Measurements from ENCODE around the gene TNK1.

TNK1 gene

DNA sequence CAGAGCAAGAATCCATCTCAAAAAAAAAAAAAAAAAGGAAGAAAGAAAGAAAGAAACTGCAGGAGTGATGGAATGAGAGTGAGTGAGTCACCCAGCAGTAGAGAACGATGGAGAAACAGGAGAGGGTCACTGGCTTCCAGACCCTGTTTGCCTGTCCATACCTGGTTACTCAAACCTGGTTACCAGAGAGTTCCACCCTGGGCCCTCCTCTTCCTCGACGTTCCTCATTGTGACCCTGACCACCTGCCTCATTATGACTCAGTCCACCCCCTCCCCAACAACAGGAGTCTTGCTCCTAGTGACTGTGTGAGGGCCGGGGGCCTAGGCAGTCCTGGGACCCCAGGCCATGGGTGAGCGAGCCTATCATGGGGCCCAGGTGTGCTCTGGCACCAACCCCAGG lies 47.7 kb downstream of the TNK1 start, which contains the start of gene SPEM3:
Gene SPEM3, plus strand, starts transcription at position 301 of the 400 bp plus-strand sequence. Its CDS starts 46 bp downstream, at position 347.
- no peaks in the 10 kb centered on the region for H3K36me3 ChIP-seq (ENCODE audit: insufficient read depth, low read length)
- H3K9me3 ChIP-seq (ENCODE audit: low read length), result no peaks in the 10 kb centered on the region
- no peaks in the 10 kb centered on the region for H3K4me1 ChIP-seq (ENCODE audit: insufficient read depth, low read length)
- H3K9ac ChIP-seq (ENCODE audit: low read length), result no peak within 1 kb of the TSS
- H3K27me3 ChIP-seq (ENCODE audit: control insufficient read depth in 1 of 2, insufficient read depth in 2 of 2, low read length in 2 of 2), result peaks cover 0 to 7% of the 10 kb centered on the region in 2 donors
- H3K27ac ChIP-seq (ENCODE audit: low read depth, low read length), result no peak within 1 kb of the TSS
- H3K4me3 ChIP-seq (ENCODE audit: low read depth in 1 of 2, low read length in 2 of 2), result no peak within 1 kb of the TSS

DNA sequence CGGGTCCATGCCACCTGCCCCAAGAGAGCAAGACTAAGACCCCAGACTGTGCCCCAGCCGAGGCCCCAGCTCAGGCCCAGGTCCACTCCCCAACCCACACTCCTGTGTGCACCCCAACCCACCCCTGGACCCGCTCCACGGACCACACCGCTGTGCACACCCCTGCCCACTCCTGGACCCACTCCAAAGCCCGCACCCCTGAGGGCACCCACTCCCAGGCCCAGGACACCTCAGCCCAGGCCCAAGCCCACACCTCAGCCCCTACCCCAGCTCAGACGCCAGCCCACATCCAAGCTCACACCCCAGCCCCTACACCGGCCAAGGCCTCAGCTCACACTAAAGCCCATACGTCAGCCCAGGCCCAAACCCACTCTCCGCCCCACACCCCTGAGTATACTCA lies 48.8 kb downstream of the TNK1 start:
- Histone ChIP-seq H3K4me1 (ENCODE audit: insufficient read depth, low read length) (no peaks in the 10 kb centered on the region), H3K9me3 (ENCODE audit: low read length) (no peaks in the 10 kb centered on the region), H3K4me3 (ENCODE audit: low read depth in 1 of 2, low read length in 2 of 2) (no peak overlapping the region), H3K9ac (ENCODE audit: low read length) (no peak overlapping the region), H3K36me3 (ENCODE audit: insufficient read depth, low read length) (no peaks in the 10 kb centered on the region), H3K27me3 (ENCODE audit: control insufficient read depth in 1 of 2, insufficient read depth in 2 of 2, low read length in 2 of 2) (peaks cover 0 to 19% of the 10 kb centered on the region in 2 donors), H3K27ac (ENCODE audit: low read depth, low read length) (no peak overlapping the region)

DNA sequence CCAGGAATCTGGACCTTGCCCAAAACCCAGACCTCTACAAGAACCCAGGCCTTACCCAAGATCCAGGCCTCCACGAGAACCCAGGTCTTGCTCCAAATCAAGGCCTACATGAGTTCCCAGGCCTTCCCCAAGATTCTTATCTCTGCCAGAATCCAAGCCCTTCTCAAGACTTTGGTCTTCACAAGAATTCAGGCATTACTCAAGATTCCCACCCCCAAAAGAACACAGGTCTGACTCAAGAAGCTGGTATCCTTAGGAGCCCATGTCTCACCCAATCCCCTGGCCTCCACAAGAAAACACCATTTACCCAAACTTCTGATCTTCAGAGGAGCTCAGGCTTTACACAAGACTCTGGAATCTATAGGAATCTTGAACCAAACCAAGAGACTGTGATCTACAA lies 50.3 kb downstream of the TNK1 start:
- H3K4me3 ChIP-seq (ENCODE audit: low read depth in 1 of 2, low read length in 2 of 2), result no peak overlapping the region
- H3K9me3 ChIP-seq (ENCODE audit: low read length), result no peaks in the 10 kb centered on the region
- H3K36me3 ChIP-seq (ENCODE audit: insufficient read depth, low read length), result no peaks in the 10 kb centered on the region
- no peak overlapping the region for H3K27ac ChIP-seq (ENCODE audit: low read depth, low read length)
- peaks cover 8% of the 10 kb centered on the region for H3K4me1 ChIP-seq (ENCODE audit: insufficient read depth, low read length)
- H3K9ac ChIP-seq (ENCODE audit: low read length), result no peak overlapping the region
- H3K27me3 ChIP-seq (ENCODE audit: control insufficient read depth in 1 of 2, insufficient read depth in 2 of 2, low read length in 2 of 2), result peaks cover 12 to 34% of the 10 kb centered on the region in 2 donors

DNA sequence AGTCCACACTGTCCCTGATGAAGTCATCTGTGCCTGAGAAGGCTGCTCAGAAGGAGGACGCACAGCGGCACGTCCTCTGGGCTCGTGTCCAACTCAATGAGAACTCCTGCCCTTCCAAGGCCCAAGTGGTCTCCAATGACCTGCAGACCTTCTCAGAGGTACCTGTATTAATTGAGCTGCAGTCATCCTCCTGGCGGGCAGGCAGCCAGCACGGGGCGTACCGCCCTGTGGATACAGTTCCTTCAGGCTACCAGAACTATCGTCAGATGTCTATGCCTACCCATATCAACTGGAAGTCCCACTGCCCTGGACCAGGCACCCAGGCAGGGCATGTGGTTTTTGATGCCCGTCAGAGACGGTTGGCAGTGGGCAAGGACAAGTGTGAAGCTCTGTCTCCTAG lies 51.4 kb downstream of the TNK1 start:
- Histone ChIP-seq H3K9me3 (ENCODE audit: low read length) (no peaks in the 10 kb centered on the region), H3K27ac (ENCODE audit: low read depth, low read length) (no peak overlapping the region), H3K4me3 (ENCODE audit: low read depth in 1 of 2, low read length in 2 of 2) (no peak overlapping the region), H3K9ac (ENCODE audit: low read length) (no peak overlapping the region), H3K4me1 (ENCODE audit: insufficient read depth, low read length) (peaks cover 13% of the 10 kb centered on the region), H3K27me3 (ENCODE audit: control insufficient read depth in 1 of 2, insufficient read depth in 2 of 2, low read length in 2 of 2) (peaks cover 16 to 41% of the 10 kb centered on the region in 2 donors), H3K36me3 (ENCODE audit: insufficient read depth, low read length) (no peaks in the 10 kb centered on the region)

DNA sequence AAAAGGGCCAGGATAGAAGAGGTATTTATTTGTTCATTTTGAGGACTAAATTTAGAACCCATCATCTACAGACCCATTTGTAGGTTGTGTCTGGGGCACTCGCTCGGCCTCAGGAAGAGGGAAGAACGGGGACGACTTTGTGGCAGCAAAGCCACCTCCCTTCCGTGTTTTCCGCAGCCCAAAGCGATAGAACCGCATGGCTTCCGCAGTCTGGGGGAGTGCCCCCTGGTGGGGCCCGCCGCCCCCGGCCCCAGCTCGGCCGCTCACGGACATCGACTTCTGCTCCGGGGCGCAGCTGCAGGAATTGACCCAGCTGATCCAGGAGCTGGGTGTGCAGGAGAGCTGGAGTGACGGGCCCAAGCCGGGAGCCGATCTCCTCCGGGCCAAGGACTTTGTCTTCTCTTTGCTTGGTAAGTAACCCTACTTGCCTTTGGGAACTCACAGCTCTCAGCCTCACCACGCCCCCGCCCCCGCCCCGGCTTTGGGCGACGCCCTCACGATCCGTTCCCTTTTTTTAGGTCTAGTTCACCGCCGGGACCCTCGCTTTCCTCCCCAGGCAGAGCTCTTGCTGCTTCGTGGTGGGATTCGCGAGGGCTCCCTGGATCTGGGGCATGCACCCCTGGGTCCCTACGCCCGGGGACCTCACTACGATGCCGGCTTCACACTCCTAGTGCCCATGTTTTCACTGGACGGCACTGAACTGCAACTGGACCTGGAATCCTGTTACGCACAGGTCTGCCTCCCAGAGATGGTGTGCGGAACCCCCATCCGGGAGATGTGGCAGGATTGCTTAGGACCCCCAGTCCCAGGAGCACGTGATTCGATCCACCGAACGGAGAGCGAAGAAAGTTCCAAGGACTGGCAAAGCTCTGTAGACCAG lies 55.0 kb downstream of the TNK1 start:
- Histone ChIP-seq H3K27ac (ENCODE audit: low read depth, low read length) (peak overlapping the region; percentile 12), H3K4me1 (ENCODE audit: insufficient read depth, low read length) (peaks cover 38% of the 10 kb centered on the region), H3K9me3 (ENCODE audit: low read length) (no peaks in the 10 kb centered on the region), H3K27me3 (ENCODE audit: control insufficient read depth in 1 of 2, insufficient read depth in 2 of 2, low read length in 2 of 2) (peaks cover 47 to 78% of the 10 kb centered on the region in 2 donors), H3K9ac (ENCODE audit: low read length) (no peak overlapping the region), H3K4me3 (ENCODE audit: low read depth in 1 of 2, low read length in 2 of 2) (peak overlapping the region; percentile 41 to 47), H3K36me3 (ENCODE audit: insufficient read depth, low read length) (no peaks in the 10 kb centered on the region)

DNA sequence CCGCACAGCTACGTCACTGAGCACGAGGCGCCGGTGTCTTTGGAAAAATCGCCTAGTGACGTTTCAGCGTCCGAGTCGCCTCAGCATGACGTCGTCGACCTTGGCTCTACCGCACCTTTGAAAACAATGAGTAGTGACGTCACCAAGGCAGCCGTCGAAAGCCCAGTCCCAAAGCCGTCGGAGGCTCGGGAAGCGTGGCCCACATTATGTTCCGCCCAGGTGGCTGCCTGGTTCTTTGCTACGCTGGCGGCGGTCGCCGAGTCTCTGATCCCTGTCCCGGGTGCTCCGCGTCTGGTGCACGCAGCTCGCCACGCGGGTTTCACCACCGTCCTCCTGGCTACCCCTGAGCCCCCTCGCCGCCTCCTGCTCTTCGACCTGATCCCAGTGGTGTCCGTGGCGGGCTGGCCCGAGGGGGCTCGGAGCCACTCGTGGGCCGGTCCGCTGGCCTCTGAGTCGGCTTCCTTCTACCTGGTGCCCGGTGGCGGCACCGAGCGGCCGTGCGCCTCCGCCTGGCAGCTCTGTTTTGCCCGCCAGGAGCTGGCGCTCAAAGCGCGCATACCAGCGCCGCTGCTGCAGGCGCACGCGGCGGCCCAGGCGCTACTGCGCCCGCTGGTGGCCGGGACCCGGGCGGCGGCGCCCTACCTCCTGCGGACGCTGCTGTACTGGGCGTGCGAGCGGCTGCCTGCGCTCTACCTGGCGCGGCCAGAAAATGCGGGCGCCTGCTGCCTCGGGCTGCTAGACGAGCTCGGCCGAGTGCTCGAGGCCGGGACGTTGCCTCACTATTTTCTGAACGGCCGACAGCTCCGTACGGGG lies 55.9 kb downstream of the TNK1 start:
- Histone ChIP-seq H3K27ac (ENCODE audit: low read depth, low read length) (no peak overlapping the region), H3K9me3 (ENCODE audit: low read length) (no peaks in the 10 kb centered on the region), H3K9ac (ENCODE audit: low read length) (no peak overlapping the region), H3K36me3 (ENCODE audit: insufficient read depth, low read length) (no peaks in the 10 kb centered on the region), H3K27me3 (ENCODE audit: control insufficient read depth in 1 of 2, insufficient read depth in 2 of 2, low read length in 2 of 2) (peaks cover 56 to 86% of the 10 kb centered on the region in 2 donors), H3K4me1 (ENCODE audit: insufficient read depth, low read length) (peaks cover 38% of the 10 kb centered on the region), H3K4me3 (ENCODE audit: low read depth in 1 of 2, low read length in 2 of 2) (peak overlapping the region in 1 of 2 donors; percentile 27)

DNA sequence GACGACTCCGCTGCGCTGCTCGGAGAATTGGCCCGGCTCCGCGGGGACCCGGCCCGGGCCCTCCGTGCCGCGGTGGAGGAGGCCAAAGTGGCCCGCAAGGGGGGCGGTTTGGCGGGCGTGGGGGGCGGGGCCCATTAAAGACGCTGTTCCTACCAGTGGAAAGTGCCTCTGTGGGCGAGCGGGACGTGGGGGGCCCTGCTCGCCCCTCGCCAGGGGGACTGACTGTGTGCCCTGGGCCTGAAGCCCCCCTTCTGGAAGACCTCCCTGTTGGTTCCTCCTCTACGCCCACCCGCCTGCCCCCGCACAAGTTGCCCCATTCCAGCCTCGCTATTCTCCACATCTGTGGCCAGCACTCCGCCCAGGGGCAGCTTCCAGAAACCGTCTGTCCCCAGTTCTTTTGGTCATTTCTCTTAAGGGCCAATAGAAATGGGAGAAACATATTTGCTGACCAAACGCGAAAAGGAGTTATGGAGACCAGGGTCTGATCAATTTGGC lies 56.5 kb downstream of the TNK1 start:
- H3K9me3 ChIP-seq (ENCODE audit: low read length), result no peaks in the 10 kb centered on the region
- no peak overlapping the region for H3K9ac ChIP-seq (ENCODE audit: low read length)
- no peak overlapping the region for H3K27ac ChIP-seq (ENCODE audit: low read depth, low read length)
- H3K36me3 ChIP-seq (ENCODE audit: insufficient read depth, low read length), result no peaks in the 10 kb centered on the region
- peaks cover 57 to 89% of the 10 kb centered on the region in 2 donors for H3K27me3 ChIP-seq (ENCODE audit: control insufficient read depth in 1 of 2, insufficient read depth in 2 of 2, low read length in 2 of 2)
- peaks cover 38% of the 10 kb centered on the region for H3K4me1 ChIP-seq (ENCODE audit: insufficient read depth, low read length)
- peak overlapping the region in 1 of 2 donors; percentile 27 for H3K4me3 ChIP-seq (ENCODE audit: low read depth in 1 of 2, low read length in 2 of 2)

DNA sequence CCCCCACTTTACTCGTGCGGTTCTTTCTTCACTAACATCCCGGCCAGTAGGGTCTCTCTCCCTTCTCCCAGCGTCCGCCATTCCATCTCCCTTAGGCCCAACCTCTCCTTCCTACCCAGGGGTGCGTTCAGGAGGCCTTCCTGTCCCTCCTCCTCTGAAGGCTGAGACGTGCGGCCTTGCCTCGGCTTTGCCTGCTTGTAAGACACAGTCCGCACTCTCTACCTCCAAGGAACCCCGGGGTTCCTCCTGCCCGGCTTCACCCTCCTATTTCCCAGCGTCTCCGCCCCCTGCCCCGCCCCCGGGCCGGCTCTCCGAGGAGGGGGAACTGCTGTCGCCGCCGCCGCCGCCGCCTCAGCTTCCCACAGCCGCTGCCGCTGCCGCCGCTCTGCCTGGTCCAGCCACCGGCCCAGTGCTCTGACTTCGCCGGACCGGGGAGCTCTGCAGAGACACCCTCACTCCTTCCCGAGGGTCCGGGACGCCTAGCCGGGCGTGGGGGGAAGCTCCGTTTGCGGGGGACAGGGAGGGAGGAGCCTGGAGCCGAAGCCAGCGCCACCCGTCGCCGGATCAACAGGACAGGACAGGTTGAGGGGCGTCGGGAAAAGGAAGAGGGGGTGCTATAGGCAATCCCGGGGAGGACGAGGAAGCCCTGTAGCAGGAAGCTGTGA lies 57.2 kb downstream of the TNK1 start:
- H3K27ac ChIP-seq (ENCODE audit: low read depth, low read length), result no peak overlapping the region
- H3K36me3 ChIP-seq (ENCODE audit: insufficient read depth, low read length), result no peaks in the 10 kb centered on the region
- no peak overlapping the region for H3K9ac ChIP-seq (ENCODE audit: low read length)
- H3K9me3 ChIP-seq (ENCODE audit: low read length), result no peaks in the 10 kb centered on the region
- H3K27me3 ChIP-seq (ENCODE audit: control insufficient read depth in 1 of 2, insufficient read depth in 2 of 2, low read length in 2 of 2), result peaks cover 60 to 94% of the 10 kb centered on the region in 2 donors
- peaks cover 38% of the 10 kb centered on the region for H3K4me1 ChIP-seq (ENCODE audit: insufficient read depth, low read length)
- no peak overlapping the region for H3K4me3 ChIP-seq (ENCODE audit: low read depth in 1 of 2, low read length in 2 of 2)

DNA sequence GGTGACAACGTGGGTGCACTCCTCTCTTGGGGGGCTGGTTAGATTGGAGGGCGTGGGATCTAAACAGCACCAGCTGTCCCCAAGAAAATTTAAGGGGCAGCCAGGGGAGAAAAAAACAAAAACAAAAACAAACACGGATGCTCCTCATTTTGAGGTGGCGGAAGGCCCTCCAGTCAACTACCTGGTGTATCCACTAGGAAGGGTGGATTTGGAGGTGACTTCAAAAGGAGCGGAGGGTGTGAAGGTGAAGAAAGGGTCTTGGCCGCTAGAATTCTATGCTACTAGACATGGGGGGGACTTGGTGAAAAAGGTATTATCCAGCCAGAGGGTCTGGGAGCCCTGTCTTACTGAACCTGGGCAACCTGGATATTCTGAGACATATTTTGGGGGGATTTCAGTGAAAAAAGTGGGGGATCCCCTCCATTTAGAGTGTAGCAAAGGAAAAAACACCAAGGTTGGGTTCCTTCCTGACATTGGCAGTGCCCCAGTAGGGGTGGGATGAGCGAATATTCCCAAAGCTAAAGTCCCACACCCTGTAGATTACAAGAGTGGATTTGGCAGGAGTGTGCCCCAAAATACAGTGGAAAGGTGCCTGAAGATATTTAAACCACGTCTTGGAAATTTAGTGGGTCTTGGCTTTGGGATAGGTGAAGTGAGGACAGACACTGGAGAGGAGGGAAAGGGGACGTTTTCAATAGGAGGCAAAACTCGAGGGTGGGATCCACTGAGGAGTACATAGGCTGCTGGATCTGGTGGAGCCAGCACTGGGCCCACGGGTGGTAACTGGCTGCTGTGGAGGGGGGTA lies 58.0 kb downstream of the TNK1 start:
- Histone ChIP-seq H3K27ac (ENCODE audit: low read depth, low read length) (no peak overlapping the region), H3K9me3 (ENCODE audit: low read length) (no peaks in the 10 kb centered on the region), H3K36me3 (ENCODE audit: insufficient read depth, low read length) (no peaks in the 10 kb centered on the region), H3K4me1 (ENCODE audit: insufficient read depth, low read length) (peaks cover 38% of the 10 kb centered on the region), H3K4me3 (ENCODE audit: low read depth in 1 of 2, low read length in 2 of 2) (no peak overlapping the region), H3K9ac (ENCODE audit: low read length) (no peak overlapping the region), H3K27me3 (ENCODE audit: control insufficient read depth in 1 of 2, insufficient read depth in 2 of 2, low read length in 2 of 2) (peaks cover 60 to 89% of the 10 kb centered on the region in 2 donors)
